Measurements from ENCODE around the gene SYNPO2. TPM values are rescaled to one million over a fixed set of nuclear protein-coding genes. Genes with fewer than 3 reads are reported as not detected.

The SYNPO2 gene
- total RNA-seq, 6 experiments from 2014 or later, result 2.7 to 11.2 (median 8.2) TPM

DNA sequence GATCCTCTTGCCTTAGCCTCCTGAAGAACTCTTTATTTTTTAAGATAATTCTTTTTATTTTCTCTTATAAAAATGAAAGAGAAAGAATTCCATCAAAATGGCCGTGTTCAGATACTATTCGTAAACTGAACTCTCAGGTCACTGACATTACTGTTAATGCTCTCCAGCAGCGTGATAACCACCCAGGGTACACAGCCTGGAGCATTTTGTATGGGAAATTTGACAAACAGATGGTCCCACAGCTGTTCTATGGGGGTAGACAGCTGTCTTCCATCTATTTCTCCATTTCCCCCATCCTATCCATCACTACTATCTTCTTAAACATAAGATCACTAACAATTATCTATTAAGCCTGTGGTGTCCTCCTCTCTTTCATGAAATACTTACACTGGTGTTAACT is 47.8 kb downstream of the SYNPO2 start:
- Histone ChIP-seq H3K27me3 (no peaks in the 10 kb centered on the region), H3K9me3 (no peaks in the 10 kb centered on the region), H3K27ac (no peak overlapping the region), H3K36me3 (no peaks in the 10 kb centered on the region), H3K4me1 (peaks cover 0 to 7% (median 1%) of the 10 kb centered on the region in 4 donors), H3K4me3 (no peak overlapping the region)
- TF ChIP-seq, protein P1, sequence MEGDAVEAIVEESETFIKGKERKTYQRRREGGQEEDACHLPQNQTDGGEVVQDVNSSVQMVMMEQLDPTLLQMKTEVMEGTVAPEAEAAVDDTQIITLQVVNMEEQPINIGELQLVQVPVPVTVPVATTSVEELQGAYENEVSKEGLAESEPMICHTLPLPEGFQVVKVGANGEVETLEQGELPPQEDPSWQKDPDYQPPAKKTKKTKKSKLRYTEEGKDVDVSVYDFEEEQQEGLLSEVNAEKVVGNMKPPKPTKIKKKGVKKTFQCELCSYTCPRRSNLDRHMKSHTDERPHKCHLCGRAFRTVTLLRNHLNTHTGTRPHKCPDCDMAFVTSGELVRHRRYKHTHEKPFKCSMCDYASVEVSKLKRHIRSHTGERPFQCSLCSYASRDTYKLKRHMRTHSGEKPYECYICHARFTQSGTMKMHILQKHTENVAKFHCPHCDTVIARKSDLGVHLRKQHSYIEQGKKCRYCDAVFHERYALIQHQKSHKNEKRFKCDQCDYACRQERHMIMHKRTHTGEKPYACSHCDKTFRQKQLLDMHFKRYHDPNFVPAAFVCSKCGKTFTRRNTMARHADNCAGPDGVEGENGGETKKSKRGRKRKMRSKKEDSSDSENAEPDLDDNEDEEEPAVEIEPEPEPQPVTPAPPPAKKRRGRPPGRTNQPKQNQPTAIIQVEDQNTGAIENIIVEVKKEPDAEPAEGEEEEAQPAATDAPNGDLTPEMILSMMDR (IDR thresholded peaks at IDR 0.05), result no peak
- TF ChIP-seq POLR2A (IDR thresholded peaks at IDR 0.05), result no peak
- 47% methylated on average over 3 of the region's 3 CpGs for WGBS (ENCODE audit: insufficient coverage, low coverage, low lambda C conversion rate, missing lambda C conversion rate)
- ATAC-seq (no peak), DNase-seq (no peak)
- intact Hi-C loops (cut with DNase I), result no loop called here

GRCh38 chr4:118939169-118939783 is 50.6 kb downstream of the SYNPO2 start:
- Histone ChIP-seq H3K4me3 (no peak overlapping the region), H3K4me1 (peaks cover 0 to 11% (median 3%) of the 10 kb centered on the region in 4 donors), H3K9me3 (no peaks in the 10 kb centered on the region), H3K36me3 (no peaks in the 10 kb centered on the region), H3K27me3 (no peaks in the 10 kb centered on the region), H3K27ac (no peak overlapping the region)
- ATAC-seq (no peak), DNase-seq (no peak)
- intact Hi-C loops (cut with DNase I), result no loop called here
- TF ChIP-seq, protein P1 (IDR thresholded peaks at IDR 0.05), result no peak
- TF ChIP-seq POLR2A (IDR thresholded peaks at IDR 0.05), result no peak
- WGBS (ENCODE audit: insufficient coverage, low coverage, low lambda C conversion rate, missing lambda C conversion rate), result 78% methylated on average over 10 of the region's 10 CpGs

- peak; percentile 80 to 92 (median 86) for ATAC-seq
- Histone ChIP-seq H3K36me3 (no peaks in the 10 kb centered on the region), H3K27me3 (no peaks in the 10 kb centered on the region), H3K4me3 (no peak overlapping the region), H3K9me3 (no peaks in the 10 kb centered on the region), H3K27ac (peak overlapping the region in 1 of 3 donors; percentile 9), H3K4me1 (peaks cover 0 to 11% (median 3%) of the 10 kb centered on the region in 4 donors)
- intact Hi-C loops (cut with DNase I), result no loop called here
- DNase-seq, result peak in 1 of 3 donors; percentile 80
- WGBS (ENCODE audit: insufficient coverage, low coverage, low lambda C conversion rate, missing lambda C conversion rate), result 17% methylated on average over 1 of the region's 1 CpG
- TF ChIP-seq POLR2A (IDR thresholded peaks at IDR 0.05), result no peak
- TF ChIP-seq, protein P1 (IDR thresholded peaks at IDR 0.05), result no peak
These were observed 52.5 kb downstream of the SYNPO2 start for GRCh38 chr4:118941149-118941548.

- DNase-seq (peak in 1 of 3 donors; percentile 51), ATAC-seq (peak; percentile 51 to 92 (median 91))
- Histone ChIP-seq H3K9me3 (no peaks in the 10 kb centered on the region), H3K27me3 (no peaks in the 10 kb centered on the region), H3K27ac (peak overlapping the region in 1 of 3 donors; percentile 9), H3K4me1 (peaks cover 0 to 11% (median 3%) of the 10 kb centered on the region in 4 donors), H3K36me3 (no peaks in the 10 kb centered on the region), H3K4me3 (no peak overlapping the region)
- intact Hi-C loops (cut with DNase I), result no loop called here
- no peak for TF ChIP-seq POLR2A (IDR thresholded peaks at IDR 0.05)
- TF ChIP-seq, protein P1 (IDR thresholded peaks at IDR 0.05), result no peak
- 49% methylated on average over 6 of the region's 6 CpGs for WGBS (ENCODE audit: insufficient coverage, low coverage, low lambda C conversion rate, missing lambda C conversion rate)
These were observed 53.1 kb downstream of the SYNPO2 start for GRCh38 chr4:118941799-118942198.
